GM12874 (cell line): ENCODE results near the gene EDC3.

ENCODE experiments used
- TF ChIP-seq, protein P1 (sequence below): IDR thresholded peaks from 2 replicates; pipeline ENCODE4 v1.5.1; 2011; ENCODE audit warnings: low read depth, mild to moderate bottlenecking, control low read depth, low read length, moderate library complexity; ENCODE audit not compliant: insufficient read depth

The EDC3 gene

DNA sequence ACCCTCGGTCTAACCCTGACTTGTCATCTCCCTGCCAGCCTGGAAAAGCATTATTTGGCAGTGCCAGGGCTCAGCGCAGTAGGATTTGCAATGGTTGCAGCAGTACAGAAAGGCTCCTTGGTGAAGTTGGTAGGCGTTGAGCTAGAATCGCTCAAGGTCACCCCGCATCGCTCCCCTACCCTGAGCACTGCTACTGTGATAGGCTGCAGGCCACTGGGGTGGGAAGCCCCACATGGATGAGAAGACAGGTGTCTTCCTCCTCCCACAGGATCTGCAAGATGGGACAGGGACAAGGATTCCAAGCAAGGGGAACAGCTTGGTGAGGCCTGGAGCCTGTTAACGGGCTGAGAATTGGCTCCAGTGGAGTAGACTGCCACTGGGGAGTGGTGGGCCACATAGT is 69.5 kb downstream of the EDC3 start:
- TF ChIP-seq, protein P1, sequence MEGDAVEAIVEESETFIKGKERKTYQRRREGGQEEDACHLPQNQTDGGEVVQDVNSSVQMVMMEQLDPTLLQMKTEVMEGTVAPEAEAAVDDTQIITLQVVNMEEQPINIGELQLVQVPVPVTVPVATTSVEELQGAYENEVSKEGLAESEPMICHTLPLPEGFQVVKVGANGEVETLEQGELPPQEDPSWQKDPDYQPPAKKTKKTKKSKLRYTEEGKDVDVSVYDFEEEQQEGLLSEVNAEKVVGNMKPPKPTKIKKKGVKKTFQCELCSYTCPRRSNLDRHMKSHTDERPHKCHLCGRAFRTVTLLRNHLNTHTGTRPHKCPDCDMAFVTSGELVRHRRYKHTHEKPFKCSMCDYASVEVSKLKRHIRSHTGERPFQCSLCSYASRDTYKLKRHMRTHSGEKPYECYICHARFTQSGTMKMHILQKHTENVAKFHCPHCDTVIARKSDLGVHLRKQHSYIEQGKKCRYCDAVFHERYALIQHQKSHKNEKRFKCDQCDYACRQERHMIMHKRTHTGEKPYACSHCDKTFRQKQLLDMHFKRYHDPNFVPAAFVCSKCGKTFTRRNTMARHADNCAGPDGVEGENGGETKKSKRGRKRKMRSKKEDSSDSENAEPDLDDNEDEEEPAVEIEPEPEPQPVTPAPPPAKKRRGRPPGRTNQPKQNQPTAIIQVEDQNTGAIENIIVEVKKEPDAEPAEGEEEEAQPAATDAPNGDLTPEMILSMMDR, result no peak

DNA sequence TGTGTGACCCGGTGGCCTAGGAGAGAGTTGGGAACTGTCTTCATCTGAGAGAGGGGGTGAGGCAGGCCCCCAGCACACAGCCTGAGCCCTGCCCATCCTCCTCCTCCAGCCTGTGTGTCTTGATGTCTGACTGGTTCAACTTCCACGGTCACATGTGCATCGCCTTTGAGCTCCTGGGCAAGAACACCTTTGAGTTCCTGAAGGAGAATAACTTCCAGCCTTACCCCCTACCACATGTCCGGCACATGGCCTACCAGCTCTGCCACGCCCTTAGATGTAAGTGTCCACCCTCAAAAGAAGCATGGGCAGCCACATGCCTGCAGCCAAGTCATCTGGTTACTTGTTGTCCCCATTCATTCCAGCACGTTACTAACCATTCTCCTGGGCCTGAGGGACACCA is 70.1 kb downstream of the EDC3 start:
- TF ChIP-seq, protein P1, result no peak

DNA sequence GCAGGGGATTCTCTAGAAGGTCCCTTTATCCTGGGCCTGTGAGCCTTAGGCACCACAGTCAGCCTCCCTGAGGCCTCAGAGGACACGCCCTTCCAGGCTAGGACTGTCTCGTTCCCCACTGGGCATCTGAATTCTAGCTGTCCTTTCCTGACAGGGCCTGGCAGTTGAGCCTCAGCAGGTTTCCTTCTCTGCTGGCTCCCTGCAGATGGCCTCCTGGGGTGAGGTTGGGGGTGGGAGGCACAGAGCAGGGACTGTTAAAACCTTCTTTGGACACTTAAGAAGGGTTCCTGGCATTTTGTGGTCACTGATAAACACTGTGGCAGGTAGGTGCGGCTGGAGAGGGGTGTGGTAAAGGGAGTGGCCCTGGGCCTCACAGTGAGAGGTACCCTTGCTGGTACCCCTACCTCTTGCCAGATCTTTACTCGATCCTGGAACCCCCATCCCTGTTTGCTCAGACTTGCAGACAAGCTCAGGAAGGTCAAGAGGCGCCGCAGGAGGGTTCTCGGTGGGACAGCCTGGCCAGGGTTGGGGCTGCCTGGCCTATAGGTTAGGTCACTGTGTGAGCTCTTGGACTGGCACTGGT is 71.7 kb downstream of the EDC3 start:
- TF ChIP-seq, protein P1, result no peak

DNA sequence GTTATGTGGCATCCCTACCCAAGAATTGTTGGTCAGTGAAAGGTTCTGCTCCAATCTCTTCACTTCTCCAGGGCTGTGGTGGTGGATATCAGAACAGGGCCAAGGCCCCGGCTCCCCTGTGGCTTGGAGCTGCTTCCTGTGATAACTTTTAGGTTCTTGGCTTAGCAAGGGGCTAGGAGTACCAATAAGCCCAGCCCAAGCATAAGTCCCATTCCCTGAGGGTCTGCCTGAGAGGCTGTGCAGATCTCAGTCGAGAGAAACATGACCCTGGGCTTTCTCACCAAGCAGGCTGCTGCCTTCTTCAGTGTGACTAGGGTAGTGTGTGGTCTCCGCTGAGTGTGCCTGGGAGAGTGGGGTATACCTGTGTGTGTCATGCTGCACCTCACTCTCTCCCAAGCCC is 73.1 kb downstream of the EDC3 start:
- TF ChIP-seq, protein P1, result no peak

DNA sequence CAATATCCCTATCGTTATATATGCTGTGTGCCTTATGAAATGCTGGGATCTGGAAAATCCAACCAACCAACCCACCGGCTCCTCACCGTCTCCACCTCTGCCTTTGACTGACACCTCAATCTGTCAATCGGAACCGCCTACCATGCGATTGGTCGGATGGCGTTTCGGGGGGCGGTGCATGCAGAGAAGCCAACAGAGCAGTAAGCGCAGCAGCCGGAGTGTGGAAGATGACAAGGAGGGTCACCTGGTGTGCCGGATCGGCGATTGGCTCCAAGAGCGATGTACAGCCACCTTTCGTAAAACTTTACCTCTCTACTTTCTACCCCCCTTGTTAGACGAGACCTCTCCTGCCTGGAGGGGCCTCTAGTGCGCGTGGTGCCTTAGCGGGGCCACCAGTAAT is 73.9 kb downstream of the EDC3 start:
- TF ChIP-seq, protein P1, result no peak

DNA sequence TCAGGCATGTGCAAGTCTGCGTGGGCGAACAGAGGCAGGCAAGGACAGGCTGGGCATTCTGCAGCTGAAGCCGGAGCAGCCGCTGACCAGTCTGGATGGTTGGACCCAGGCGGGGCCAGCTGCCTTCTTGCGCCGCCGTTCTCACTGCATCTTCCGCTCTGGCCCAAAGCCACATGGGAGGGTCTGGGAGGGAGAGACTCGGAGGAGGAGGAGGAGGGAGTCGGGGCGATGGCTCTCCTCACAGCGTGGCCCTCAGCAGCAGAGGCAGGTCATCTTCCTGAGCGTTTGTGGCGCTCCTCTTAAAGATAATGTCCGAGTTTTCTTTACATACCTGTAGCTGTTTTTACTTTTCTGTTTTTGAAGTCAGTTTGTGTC is 74.3 kb downstream of the EDC3 start:
- TF ChIP-seq, protein P1, result no peak

DNA sequence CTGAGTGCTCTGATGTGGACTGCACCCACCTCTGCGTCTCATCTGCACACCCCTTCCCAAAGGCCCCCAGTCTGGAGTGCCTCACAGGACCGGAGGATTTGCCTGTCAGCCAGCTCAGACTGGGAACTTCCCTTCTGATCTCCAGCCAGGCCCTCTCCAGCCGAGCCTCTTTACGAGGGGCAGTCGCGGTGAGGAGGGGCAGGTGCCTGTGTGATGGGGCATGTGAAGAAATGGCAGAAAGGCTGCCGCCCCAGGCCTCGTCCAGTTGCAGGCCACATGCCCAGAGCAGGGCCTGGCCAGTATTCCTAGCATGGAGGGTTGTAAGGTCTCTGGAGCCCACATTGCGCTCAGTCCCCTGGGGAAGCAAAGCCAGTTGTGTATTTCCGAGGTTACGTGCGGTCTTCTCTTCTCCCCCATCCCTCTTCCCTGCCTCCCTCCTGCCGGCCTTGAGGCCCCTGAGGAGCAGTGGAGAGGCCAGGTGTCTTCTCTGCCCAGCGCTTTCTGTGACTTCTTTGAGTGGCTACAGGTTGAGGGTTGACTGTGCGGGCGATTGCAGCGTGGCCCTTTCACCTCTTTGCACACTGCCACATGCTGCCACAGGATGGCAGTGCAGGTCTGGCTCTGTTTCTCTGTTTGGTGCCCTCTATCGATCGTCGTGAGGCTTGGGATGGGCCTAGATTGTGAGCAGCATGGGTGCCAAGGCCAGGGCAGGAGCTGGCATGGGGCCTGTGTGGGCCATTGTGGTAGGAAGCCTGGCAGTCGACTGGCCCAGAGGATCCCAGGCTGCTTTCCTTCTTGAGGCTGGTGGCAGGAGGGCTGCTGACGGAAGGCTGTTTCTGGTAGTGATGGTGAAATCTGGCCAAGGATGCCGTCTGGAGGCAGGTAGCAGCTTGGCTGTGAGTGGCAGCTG is 74.9 kb downstream of the EDC3 start:
- TF ChIP-seq, protein P1, result peak; percentile 99
